CD4-positive, alpha-beta T cell treated with Interleukin-2 at 100 ng/mL for 4 hours (primary cell): ENCODE measurements around the gene MFAP3L.
"Not testable (repeated sequence)": the region's sequence is repeated elsewhere in the genome, so short reads cannot be mapped to it uniquely, and the experiment has no call there.

Experiments
- DNase-seq: peaks from one replicate; pipeline ENCODE4 v3.0.0-alpha.2; 2020; ENCODE audit warnings: low spot score

MFAP3L gene

GRCh38 chr4:169987327-169988228, 38.6 kb downstream of the MFAP3L start:
- DNase-seq = no peak

- DNase-seq = no peak
Measured at GRCh38 chr4:169986369-169986768, 39.8 kb downstream of the MFAP3L start.

- DNase-seq = no peak
Measured at GRCh38 chr4:169985881-169986280, 40.3 kb downstream of the MFAP3L start.

- DNase-seq = no peak
Measured at GRCh38 chr4:169984745-169985144, 41.5 kb downstream of the MFAP3L start.

GRCh38 chr4:169984173-169984572, 42.0 kb downstream of the MFAP3L start:
- no peak for DNase-seq

GRCh38 chr4:169976951-169977350, 49.2 kb downstream of the MFAP3L start:
- DNase-seq = no peak

GRCh38 chr4:169975838-169976796, 50.1 kb downstream of the MFAP3L start:
- no peak for DNase-seq

GRCh38 chr4:169975131-169975837, 50.9 kb downstream of the MFAP3L start:
- no peak for DNase-seq

- DNase-seq = no peak
Measured at GRCh38 chr4:169971456-169972015, 54.7 kb downstream of the MFAP3L start.

- no peak for DNase-seq
Measured at GRCh38 chr4:169968999-169969398, 57.2 kb downstream of the MFAP3L start.

- no peak for DNase-seq
Measured at GRCh38 chr4:169963998-169964397, 62.2 kb downstream of the MFAP3L start.

GRCh38 chr4:169959254-169959653, 66.9 kb downstream of the MFAP3L start:
- no peak for DNase-seq

GRCh38 chr4:169958629-169959028, 67.6 kb downstream of the MFAP3L start:
- DNase-seq = no peak

- no peak for DNase-seq
Measured at GRCh38 chr4:169957785-169958184, 68.4 kb downstream of the MFAP3L start.

- no peak for DNase-seq
Measured at GRCh38 chr4:169956091-169956843, 69.9 kb downstream of the MFAP3L start.

GRCh38 chr4:169955521-169955920, 70.7 kb downstream of the MFAP3L start:
- DNase-seq = no peak

GRCh38 chr4:169952236-169953002, 73.8 kb downstream of the MFAP3L start:
- no peak for DNase-seq

- DNase-seq = no peak
Measured at GRCh38 chr4:169948271-169948670, 77.9 kb downstream of the MFAP3L start.

GRCh38 chr4:169945636-169946035, 80.6 kb downstream of the MFAP3L start:
- no peak for DNase-seq

- DNase-seq = not testable (repeated sequence)
Measured at GRCh38 chr4:169943601-169944000, 82.6 kb downstream of the MFAP3L start.
